ENCODE results near the gene STEAP4. TPM values are rescaled to one million over a fixed set of nuclear protein-coding genes. Genes with fewer than 3 reads are reported as not detected.

Gene STEAP4
- total and polyA plus RNA-seq, 2 experiments from 2014 or later, result 0.06 TPM; not detected in 1

GRCh38 chr7:88259656-88260380, 46.9 kb downstream of the STEAP4 start:
- Histone ChIP-seq H3K27me3 (ENCODE audit: insufficient read depth) (no peaks in the 10 kb centered on the region), H3K4me3 (no peak overlapping the region), H3K4me2 (no peak overlapping the region), H3K36me3 (ENCODE audit: insufficient read depth) (no peaks in the 10 kb centered on the region), H3K9me2 (ENCODE audit: insufficient read depth) (0 out of 2 replicates have a peak, but pooled peaks cover 9% of the 10 kb centered on the region), H3K4me1 (ENCODE audit: insufficient read depth) (no peaks in the 10 kb centered on the region), H4K20me1 (replicated peaks; ENCODE audit: insufficient read depth) (no peaks in the 10 kb centered on the region), H3F3A (replicated peaks; ENCODE audit: low read depth) (no peaks in the 10 kb centered on the region), H3K27ac (ENCODE audit: low read depth) (no peak overlapping the region), H2AFZ (no peak overlapping the region), H3K79me2 (replicated peaks; ENCODE audit: insufficient read depth) (no peaks in the 10 kb centered on the region)
- no peak for DNase-seq (ENCODE audit: low spot score)
- H3K27ac Mint-ChIP-seq, result no peak overlapping the region
- H3K9me3 Mint-ChIP-seq, result peaks cover 13% of the 10 kb centered on the region; the same call in 2 of the 3 replicates
- no peak for ATAC-seq
- peaks cover 3% of the 10 kb centered on the region; the same call in 2 of the 3 replicates for H3K36me3 Mint-ChIP-seq (ENCODE audit: low read depth)
- H3K4me1 Mint-ChIP-seq, result no peaks in the 10 kb centered on the region
- no peak overlapping the region for H3K4me3 Mint-ChIP-seq
- TF ChIP-seq CREB1 (CRISPR knock-in tag; IDR thresholded peaks at IDR 0.05; ENCODE audit: low read depth), result no peak
- TF ChIP-seq EZH2 (IDR thresholded peaks at IDR 0.05; ENCODE audit: low read depth, unreplicated experiment), result no peak
- TF ChIP-seq STAT1 (IDR thresholded peaks at IDR 0.05; ENCODE audit: unreplicated experiment), result no peak
- no peak for TF ChIP-seq JUNB (IDR thresholded peaks at IDR 0.05; ENCODE audit: unreplicated experiment)
- TF ChIP-seq EZH2phosphoT487 (IDR thresholded peaks at IDR 0.05; ENCODE audit: unreplicated experiment), result no peak
- no peak for TF ChIP-seq ZNF462 (CRISPR knock-in tag; IDR thresholded peaks at IDR 0.05)
- no peak for TF ChIP-seq NANOG (IDR thresholded peaks at IDR 0.05; ENCODE audit: borderline replicate concordance)
- TF ChIP-seq ZNF331 (CRISPR knock-in tag; IDR thresholded peaks at IDR 0.05; ENCODE audit: low read depth), result no peak
- TF ChIP-seq, protein P1, sequence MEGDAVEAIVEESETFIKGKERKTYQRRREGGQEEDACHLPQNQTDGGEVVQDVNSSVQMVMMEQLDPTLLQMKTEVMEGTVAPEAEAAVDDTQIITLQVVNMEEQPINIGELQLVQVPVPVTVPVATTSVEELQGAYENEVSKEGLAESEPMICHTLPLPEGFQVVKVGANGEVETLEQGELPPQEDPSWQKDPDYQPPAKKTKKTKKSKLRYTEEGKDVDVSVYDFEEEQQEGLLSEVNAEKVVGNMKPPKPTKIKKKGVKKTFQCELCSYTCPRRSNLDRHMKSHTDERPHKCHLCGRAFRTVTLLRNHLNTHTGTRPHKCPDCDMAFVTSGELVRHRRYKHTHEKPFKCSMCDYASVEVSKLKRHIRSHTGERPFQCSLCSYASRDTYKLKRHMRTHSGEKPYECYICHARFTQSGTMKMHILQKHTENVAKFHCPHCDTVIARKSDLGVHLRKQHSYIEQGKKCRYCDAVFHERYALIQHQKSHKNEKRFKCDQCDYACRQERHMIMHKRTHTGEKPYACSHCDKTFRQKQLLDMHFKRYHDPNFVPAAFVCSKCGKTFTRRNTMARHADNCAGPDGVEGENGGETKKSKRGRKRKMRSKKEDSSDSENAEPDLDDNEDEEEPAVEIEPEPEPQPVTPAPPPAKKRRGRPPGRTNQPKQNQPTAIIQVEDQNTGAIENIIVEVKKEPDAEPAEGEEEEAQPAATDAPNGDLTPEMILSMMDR (conservative IDR thresholded peaks at IDR 0.05; ENCODE audit: low read depth in 2 of 2), result no peak
- no peak for TF ChIP-seq ZNF114 (CRISPR knock-in tag; IDR thresholded peaks at IDR 0.05)
- no peak for TF ChIP-seq REST (IDR thresholded peaks at IDR 0.05; ENCODE audit: unreplicated experiment)
- TF ChIP-seq POLR2AphosphoS5 (IDR thresholded peaks at IDR 0.05; ENCODE audit: low read depth), result no peak
- TF ChIP-seq ETS1 (IDR thresholded peaks at IDR 0.05), result no peak
- no peaks in the 10 kb centered on the region for H3K27me3 Mint-ChIP-seq (ENCODE audit: insufficient read depth, low read depth, poor library complexity)

All from GM23338 (cell line).